ENCODE data around the gene MAF. TPM values are rescaled to one million over a fixed set of nuclear protein-coding genes. Genes with fewer than 3 reads are reported as not detected.

MAF gene
- polyA plus RNA-seq, 1 donor from 2014 or later, result 2.1 TPM

DNA sequence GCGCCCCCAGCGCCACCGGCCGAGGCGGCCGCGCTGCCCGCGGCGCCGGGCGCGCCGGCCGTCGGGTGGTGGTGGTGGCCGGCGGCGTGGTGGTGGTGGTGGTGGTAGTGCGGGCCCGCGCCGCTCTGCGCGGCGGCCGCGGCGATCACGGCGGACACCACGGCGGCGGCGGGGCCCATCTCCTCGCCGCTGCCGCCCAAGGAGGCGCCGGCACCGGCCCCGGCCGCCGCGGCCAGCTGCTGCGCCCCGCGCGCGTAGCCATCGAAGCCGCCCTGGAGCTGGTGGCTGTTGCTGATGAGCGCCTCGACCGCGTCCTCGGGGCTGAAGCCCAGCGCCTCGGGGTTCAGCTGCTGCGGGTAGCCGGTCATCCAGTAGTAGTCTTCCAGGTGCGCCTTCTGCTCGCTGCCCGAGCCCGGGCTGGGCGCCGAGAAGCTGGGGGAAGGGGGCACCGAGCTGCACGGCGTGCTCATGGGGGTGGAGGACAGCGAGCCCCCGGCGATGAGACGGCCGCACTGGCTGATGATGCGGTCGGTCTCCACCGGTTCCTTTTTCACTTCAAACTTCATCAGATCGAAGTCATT, 1.2 kb downstream of the MAF start:
- H2AFZ ChIP-seq (ENCODE audit: low read depth, low read length), result no peak overlapping the region
- no peaks in the 10 kb centered on the region for H3K9me2 ChIP-seq (ENCODE audit: insufficient read depth, low read length)
- TF ChIP-seq RAD21 (conservative IDR thresholded peaks at IDR 0.05), result peak; percentile 8
- no peak for TF ChIP-seq SMC3 (conservative IDR thresholded peaks at IDR 0.05; ENCODE audit: poor library complexity)
- H4K20me1 ChIP-seq (ENCODE audit: insufficient read depth), result no peaks in the 10 kb centered on the region
- H3K79me2 ChIP-seq (replicated peaks; ENCODE audit: insufficient read depth, low read length), result peaks cover 12% of the 10 kb centered on the region
- no peaks in the 10 kb centered on the region for H3K9me3 ChIP-seq (ENCODE audit: low read length)
- H3K9ac ChIP-seq (ENCODE audit: low read length), result peak overlapping the region; percentile 46
- peak overlapping the region; percentile 67 for H3K4me3 ChIP-seq (ENCODE audit: low read length)
- H3K27ac ChIP-seq (ENCODE audit: low read length), result no peak overlapping the region
- H3K4me2 ChIP-seq (ENCODE audit: low read length), result no peak overlapping the region
- H3K27me3 ChIP-seq (ENCODE audit: insufficient read depth, low read depth, low read length), result peaks cover 23% of the 10 kb centered on the region
- no peaks in the 10 kb centered on the region for H3F3A ChIP-seq (ENCODE audit: insufficient read depth, low read length, poor library complexity, severe bottlenecking)
- no peaks in the 10 kb centered on the region for H3K36me3 ChIP-seq (ENCODE audit: insufficient read depth, low read length)

DNA sequence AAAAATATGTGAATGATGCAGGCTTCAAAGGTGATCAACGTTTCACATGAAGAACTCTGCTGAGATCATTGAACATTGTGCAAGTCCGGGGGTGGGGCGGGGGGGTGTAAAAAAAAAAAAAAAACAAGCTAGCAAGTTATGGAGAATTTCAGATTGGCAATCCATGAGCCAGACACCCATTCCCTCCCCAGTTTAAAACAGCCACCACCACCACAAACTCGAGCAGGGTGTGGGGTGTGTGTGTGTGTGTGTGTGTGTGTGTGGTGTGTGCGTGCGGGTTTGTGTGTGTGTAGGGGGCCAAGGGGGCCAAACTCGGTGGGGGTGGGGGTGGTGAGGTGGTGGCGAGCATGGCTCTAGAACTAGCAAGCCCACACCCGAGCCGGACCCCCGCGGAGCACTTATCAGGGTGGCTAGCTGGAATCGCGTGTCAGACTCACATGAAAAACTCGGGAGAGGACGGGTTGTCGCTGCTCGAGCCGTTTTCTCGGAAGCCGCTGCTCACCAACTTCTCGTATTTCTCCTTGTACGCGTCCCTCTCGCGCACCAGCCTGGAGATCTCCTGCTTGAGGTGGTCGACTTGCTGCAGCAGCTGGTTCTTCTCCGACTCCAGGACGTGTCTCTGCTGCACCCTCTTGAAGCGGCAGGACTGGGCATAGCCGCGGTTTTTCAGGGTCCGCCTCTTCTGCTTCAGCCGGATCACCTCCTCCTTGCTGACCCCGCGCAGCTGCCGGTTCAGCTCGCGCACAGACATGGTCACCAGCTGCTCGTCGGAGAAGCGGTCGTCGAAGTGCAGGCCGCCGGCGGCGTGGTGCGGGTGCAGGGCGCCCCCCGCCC, 2.0 kb downstream of the MAF start:
- Histone ChIP-seq H3K4me2 (ENCODE audit: low read length) (no peak overlapping the region), H3K36me3 (ENCODE audit: insufficient read depth, low read length) (no peaks in the 10 kb centered on the region), H3K9me2 (ENCODE audit: insufficient read depth, low read length) (no peaks in the 10 kb centered on the region), H3K27ac (ENCODE audit: low read length) (no peak overlapping the region), H2AFZ (ENCODE audit: low read depth, low read length) (no peak overlapping the region), H3K9me3 (ENCODE audit: low read length) (no peaks in the 10 kb centered on the region), H4K20me1 (ENCODE audit: insufficient read depth) (no peaks in the 10 kb centered on the region), H3K27me3 (ENCODE audit: insufficient read depth, low read depth, low read length) (peaks cover 23% of the 10 kb centered on the region), H3K9ac (ENCODE audit: low read length) (peak overlapping the region; percentile 29), H3F3A (ENCODE audit: insufficient read depth, low read length, poor library complexity, severe bottlenecking) (no peaks in the 10 kb centered on the region), H3K4me3 (ENCODE audit: low read length) (peak overlapping the region; percentile 68), H3K79me2 (replicated peaks; ENCODE audit: insufficient read depth, low read length) (peaks cover 12% of the 10 kb centered on the region)
- TF ChIP-seq RAD21 (conservative IDR thresholded peaks at IDR 0.05) (peak; percentile 72), CTCF (IDR thresholded peaks at IDR 0.05; ENCODE audit: poor library complexity, severe bottlenecking) (peak; percentile 57), REST (IDR thresholded peaks at IDR 0.05; ENCODE audit: borderline replicate concordance) (no peak), SMC3 (conservative IDR thresholded peaks at IDR 0.05; ENCODE audit: poor library complexity) (peak; percentile 65)

DNA sequence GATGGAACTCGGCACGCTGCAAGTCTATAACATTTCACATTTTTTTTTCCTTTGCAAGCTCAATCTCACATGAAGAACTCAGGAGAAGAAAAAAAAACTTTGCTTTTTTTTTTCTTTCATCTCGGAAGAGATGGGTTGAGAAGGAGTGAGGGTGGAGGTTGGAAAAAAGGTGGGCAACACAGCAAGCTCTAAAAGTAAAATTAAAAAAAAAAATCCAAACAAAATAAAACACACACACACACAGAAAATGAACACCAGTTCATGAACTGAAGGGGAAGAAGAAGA, 2.5 kb downstream of the MAF start:
- peaks cover 12% of the 10 kb centered on the region for H3K79me2 ChIP-seq (replicated peaks; ENCODE audit: insufficient read depth, low read length)
- no peaks in the 10 kb centered on the region for H3K36me3 ChIP-seq (ENCODE audit: insufficient read depth, low read length)
- no peaks in the 10 kb centered on the region for H3F3A ChIP-seq (ENCODE audit: insufficient read depth, low read length, poor library complexity, severe bottlenecking)
- H3K27ac ChIP-seq (ENCODE audit: low read length), result no peak overlapping the region
- H3K4me3 ChIP-seq (ENCODE audit: low read length), result peak overlapping the region; percentile 68
- no peaks in the 10 kb centered on the region for H3K9me2 ChIP-seq (ENCODE audit: insufficient read depth, low read length)
- H3K27me3 ChIP-seq (ENCODE audit: insufficient read depth, low read depth, low read length), result peaks cover 23% of the 10 kb centered on the region
- no peak overlapping the region for H3K9ac ChIP-seq (ENCODE audit: low read length)
- no peak overlapping the region for H2AFZ ChIP-seq (ENCODE audit: low read depth, low read length)
- no peak overlapping the region for H3K4me2 ChIP-seq (ENCODE audit: low read length)
- no peaks in the 10 kb centered on the region for H3K9me3 ChIP-seq (ENCODE audit: low read length)
- no peak for TF ChIP-seq POLR2AphosphoS5 (IDR thresholded peaks at IDR 0.05)
- no peak for TF ChIP-seq EP300 (conservative IDR thresholded peaks at IDR 0.05; ENCODE audit: poor library complexity, severe bottlenecking)
- TF ChIP-seq EZH2 (IDR thresholded peaks at IDR 0.05; ENCODE audit: borderline replicate concordance, insufficient read depth, low read length, poor library complexity, severe bottlenecking), result no peak
- TF ChIP-seq RAD21 (conservative IDR thresholded peaks at IDR 0.05), result no peak
- TF ChIP-seq SMC3 (conservative IDR thresholded peaks at IDR 0.05; ENCODE audit: poor library complexity), result no peak
- TF ChIP-seq TAF1 (IDR thresholded peaks at IDR 0.05; ENCODE audit: low read depth), result no peak
- no peak for TF ChIP-seq MXI1 (conservative IDR thresholded peaks at IDR 0.05; ENCODE audit: poor library complexity, severe bottlenecking)
- no peak for TF ChIP-seq REST (IDR thresholded peaks at IDR 0.05; ENCODE audit: borderline replicate concordance)
- no peak for TF ChIP-seq CTCF (IDR thresholded peaks at IDR 0.05; ENCODE audit: poor library complexity, severe bottlenecking)
- no peaks in the 10 kb centered on the region for H4K20me1 ChIP-seq (ENCODE audit: insufficient read depth)
